ENCODE measurements around the gene LDAH.

Gene LDAH

DNA sequence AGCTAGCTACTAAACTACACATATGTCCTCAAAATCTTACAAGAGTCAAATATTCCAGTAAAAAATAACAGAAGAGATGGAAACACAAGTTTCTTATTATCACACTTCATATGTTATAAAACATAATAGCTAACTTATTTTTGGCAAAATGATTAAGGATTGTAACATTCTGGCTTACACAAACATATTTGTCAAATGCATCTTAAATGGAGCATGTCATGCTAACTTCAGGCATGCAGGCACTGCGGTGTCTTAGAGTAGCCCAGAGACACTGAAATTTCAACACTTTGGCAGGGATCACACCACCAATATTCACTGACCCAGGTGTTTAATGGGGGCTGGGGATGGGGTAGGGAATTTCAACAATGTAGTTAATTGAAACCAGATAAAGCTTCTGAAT lies 51.6 kb downstream of the LDAH start:
- DNase-seq, result no peak

DNA sequence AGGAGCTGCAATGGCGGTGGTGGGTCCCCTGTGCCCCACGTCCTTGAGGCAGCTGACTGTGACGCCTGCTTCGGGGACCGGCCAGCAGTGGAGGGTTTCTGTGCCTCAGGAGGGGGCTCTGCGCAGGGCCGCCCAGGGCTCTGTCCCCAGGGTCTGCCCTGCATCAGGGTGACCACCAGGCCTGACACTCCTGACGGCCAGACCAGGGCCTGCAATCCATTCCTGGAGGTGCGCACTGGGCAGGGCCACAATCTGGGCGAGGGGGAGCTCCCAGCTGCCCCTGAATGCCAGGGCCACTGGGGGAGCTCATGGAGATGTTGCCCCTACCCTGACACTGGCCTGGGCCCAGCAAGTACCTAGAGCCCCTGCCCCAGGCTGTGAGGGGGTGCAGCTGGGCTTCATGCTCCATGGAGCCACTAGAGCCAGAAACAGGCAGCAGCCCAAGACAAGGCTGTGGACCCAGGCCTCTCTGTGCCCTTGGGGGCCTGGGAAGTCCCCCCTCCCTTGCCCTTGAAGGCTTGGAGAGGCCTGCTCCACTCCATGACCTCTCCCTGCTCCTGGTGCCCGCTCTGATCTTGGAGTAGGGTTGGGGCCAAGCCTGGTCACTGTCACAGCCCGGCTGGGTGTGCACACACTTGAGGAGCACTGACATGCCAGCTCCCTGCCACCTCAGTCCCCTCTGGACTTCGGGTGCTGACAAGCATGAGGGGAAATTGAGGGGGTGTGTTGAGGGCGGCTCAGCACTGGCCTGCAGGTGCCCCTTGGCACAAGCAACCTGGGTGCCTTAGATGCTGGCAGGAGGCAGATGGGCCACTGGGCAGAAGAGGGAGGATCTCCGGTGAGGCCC lies 55.9 kb downstream of the LDAH start:
- no peak for DNase-seq

GRCh38 chr2:20766213-20766612 lies 56.7 kb downstream of the LDAH start:
- no peak for DNase-seq

GRCh38 chr2:20762945-20763683 lies 59.8 kb downstream of the LDAH start:
- no peak for DNase-seq

GRCh38 chr2:20759487-20759886 lies 63.4 kb downstream of the LDAH start:
- DNase-seq, result no peak

- DNase-seq, result no peak
Measured at GRCh38 chr2:20758997-20759396, 63.9 kb downstream of the LDAH start.

GRCh38 chr2:20757405-20758090 lies 65.4 kb downstream of the LDAH start:
- no peak for DNase-seq

DNA sequence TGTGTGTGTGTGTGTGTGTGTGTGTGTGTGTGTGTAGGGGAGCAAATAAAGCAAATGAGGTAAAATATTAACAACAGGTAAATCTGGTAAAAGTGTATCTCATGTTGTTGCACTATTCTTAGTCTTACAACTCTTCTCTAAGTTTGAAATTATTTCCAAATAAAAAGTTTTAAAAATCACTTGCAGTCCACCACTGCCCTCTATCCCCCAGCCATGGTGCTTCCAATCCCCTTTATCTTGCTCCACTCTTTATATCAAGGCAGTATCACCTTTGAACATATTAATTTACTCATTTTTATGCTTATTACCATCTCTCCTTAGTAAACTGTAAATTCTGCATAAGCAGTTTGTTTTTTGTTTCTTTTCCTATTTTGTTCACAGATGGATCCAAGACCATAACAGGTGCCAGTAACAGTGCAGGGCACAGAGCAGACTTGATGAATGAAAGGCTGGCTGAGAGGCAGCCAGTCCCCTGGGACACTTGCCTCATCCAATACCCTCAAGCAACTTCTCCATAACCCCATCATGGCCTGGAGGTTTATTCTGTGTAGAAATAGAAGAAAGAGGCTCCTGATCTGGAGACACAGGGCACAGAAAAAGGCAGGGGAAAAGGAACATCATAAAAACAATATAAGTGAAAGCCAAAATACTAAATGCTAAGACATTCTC lies 67.6 kb downstream of the LDAH start:
- no peak for DNase-seq

GRCh38 chr2:20752293-20752692 lies 70.6 kb downstream of the LDAH start:
- no peak for DNase-seq

GRCh38 chr2:20747317-20747716 lies 75.6 kb downstream of the LDAH start:
- no peak for DNase-seq

- no peak for DNase-seq
Measured at GRCh38 chr2:20745924-20746555, 76.9 kb downstream of the LDAH start.

- DNase-seq, result no peak
Measured at GRCh38 chr2:20744366-20745335, 78.2 kb downstream of the LDAH start.

DNA sequence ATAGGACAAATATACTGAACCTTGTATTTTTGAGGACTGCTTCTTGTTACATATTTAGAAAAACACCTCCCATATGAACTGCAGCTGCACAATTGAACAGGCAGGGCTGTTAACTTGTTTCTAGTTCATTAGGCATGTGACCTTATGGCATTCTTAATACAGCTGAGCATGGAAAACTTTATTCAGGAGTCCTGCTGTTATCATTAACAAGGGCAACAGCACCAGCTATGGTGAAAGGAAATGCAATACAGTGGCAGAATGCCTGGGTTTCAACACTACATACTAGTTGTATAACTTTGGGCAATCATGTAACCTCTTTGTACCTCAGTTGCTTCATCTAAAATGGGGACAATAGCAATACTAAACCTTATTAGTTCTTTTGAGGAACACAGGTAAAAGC lies 84.1 kb downstream of the LDAH start:
- DNase-seq, result no peak

GRCh38 chr2:20737505-20737904 lies 85.4 kb downstream of the LDAH start:
- no peak for DNase-seq

- no peak for DNase-seq
Measured at GRCh38 chr2:20728114-20728758, 94.7 kb downstream of the LDAH start.

DNA sequence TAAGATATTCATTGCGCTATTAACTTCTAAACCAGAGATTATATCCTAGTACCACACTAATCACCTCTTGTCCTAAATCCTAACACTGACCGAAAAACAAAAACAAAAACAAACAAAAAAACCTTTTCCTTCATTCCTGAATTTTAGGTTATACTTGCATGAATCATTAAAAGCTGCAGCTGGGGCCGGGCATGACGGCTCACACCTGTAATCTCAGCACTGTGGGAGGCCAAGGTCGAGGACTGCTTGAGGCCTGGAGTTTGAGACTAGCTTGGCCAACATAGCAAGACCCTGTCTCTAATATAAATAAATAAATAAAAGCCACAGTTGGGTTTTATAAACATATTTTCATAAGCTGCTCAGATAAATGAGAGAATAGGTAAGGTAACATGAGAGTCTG lies 96.0 kb downstream of the LDAH start:
- DNase-seq, result no peak

DNA sequence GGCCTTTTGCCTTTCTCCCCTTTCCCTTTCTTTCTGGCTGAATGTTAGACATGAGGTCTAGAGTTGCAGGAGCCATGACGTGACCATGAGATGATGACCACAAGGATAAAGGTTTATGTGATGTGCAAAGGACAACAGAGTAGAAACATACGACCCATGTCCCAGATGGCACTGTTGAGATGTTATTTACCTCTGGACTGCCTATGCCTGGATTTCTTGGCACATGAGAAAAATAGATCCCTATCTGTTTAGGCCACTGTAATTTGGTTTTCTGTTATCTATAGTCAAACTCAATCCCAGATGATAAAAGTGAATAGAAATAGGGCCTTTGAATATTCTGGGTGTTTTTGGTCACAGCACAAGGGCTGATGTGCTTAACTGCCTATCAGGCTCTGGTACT lies 97.1 kb downstream of the LDAH start:
- DNase-seq, result no peak

GRCh38 chr2:20724500-20725053 lies 98.3 kb downstream of the LDAH start:
- DNase-seq, result no peak

- DNase-seq, result no peak
Measured at GRCh38 chr2:20723543-20723942, 99.4 kb downstream of the LDAH start.

DNA sequence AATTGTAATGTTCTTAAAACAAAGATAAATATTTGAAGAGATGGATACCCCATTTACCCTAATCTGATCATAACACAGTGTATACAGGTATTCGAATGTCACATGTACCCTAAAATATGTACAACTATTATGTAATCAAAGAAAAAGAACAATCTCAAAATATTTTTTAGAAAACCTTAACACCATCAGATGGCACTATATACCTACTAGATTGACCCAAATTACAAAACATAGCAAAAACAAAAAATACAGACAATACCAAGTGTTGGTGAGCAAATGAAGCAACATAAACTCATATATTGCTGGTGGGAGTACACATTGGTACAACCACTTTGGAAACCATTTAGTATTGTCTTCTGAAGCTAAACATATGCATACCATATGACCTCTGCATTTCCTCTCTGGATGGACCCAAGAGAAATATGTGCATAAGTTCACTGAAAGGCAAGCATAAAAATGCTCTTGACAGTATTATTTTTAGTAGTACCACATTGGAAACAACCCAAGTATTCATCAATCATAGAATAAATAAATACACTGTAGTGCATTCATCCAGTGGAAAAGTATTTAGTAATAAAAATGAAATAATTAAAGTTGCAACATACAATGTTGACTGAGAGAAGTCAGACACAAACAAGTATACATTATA lies 100.2 kb downstream of the LDAH start:
- DNase-seq, result no peak
